HG03103 (cell line): ENCODE results near the gene GPR63.

ENCODE experiments used
- ATAC-seq: cut with Tn5 transposase; IDR thresholded peaks from one replicate; pipeline ENCODE4 v1.9.1; 2021; ENCODE audit warnings: low read depth; ENCODE audit not compliant: unreplicated experiment

Gene GPR63

GRCh38 chr6:96823743-96824142 lies 13.5 kb downstream of the GPR63 start:
- no peak for ATAC-seq

- ATAC-seq = no peak
Measured at GRCh38 chr6:96821034-96821433, 16.2 kb downstream of the GPR63 start.

GRCh38 chr6:96816301-96816817 lies 20.9 kb downstream of the GPR63 start:
- no peak for ATAC-seq

- no peak for ATAC-seq
Measured at GRCh38 chr6:96814625-96815024, 22.7 kb downstream of the GPR63 start.

- ATAC-seq = no peak
Measured at GRCh38 chr6:96812077-96812703, 25.1 kb downstream of the GPR63 start.

GRCh38 chr6:96811670-96812069 lies 25.6 kb downstream of the GPR63 start:
- no peak for ATAC-seq

- ATAC-seq = no peak
Measured at GRCh38 chr6:96811136-96811535, 26.1 kb downstream of the GPR63 start.

GRCh38 chr6:96809119-96809518 lies 28.2 kb downstream of the GPR63 start:
- no peak for ATAC-seq

GRCh38 chr6:96803106-96803481 lies 34.2 kb downstream of the GPR63 start:
- no peak for ATAC-seq

GRCh38 chr6:96795481-96795880 lies 41.8 kb downstream of the GPR63 start:
- peak; percentile 99 for ATAC-seq

- ATAC-seq = peak; percentile 18
Measured at GRCh38 chr6:96794980-96795379, 42.3 kb downstream of the GPR63 start.

- no peak for ATAC-seq
Measured at GRCh38 chr6:96792561-96793190, 44.6 kb downstream of the GPR63 start.

GRCh38 chr6:96789871-96790270 lies 47.4 kb downstream of the GPR63 start:
- ATAC-seq = no peak

GRCh38 chr6:96787846-96788580 lies 49.3 kb downstream of the GPR63 start:
- ATAC-seq = no peak

GRCh38 chr6:96786336-96786735 lies 50.9 kb downstream of the GPR63 start:
- ATAC-seq = no peak

- ATAC-seq = no peak
Measured at GRCh38 chr6:96784650-96785049, 52.6 kb downstream of the GPR63 start.

GRCh38 chr6:96783307-96783706 lies 54.0 kb downstream of the GPR63 start:
- no peak for ATAC-seq

GRCh38 chr6:96781557-96781956 lies 55.7 kb downstream of the GPR63 start:
- no peak for ATAC-seq

GRCh38 chr6:96777113-96777512 lies 60.2 kb downstream of the GPR63 start:
- ATAC-seq = no peak

GRCh38 chr6:96775727-96776400 lies 61.4 kb downstream of the GPR63 start:
- ATAC-seq = no peak

- ATAC-seq = no peak
Measured at GRCh38 chr6:96766769-96767168, 70.5 kb downstream of the GPR63 start.
